Measurements from ENCODE around the gene CPNE5. TPM values are rescaled to one million over a fixed set of nuclear protein-coding genes. Genes with fewer than 3 reads are reported as not detected.

The CPNE5 gene
- polyA plus RNA-seq, 4 donors, result 2.0 to 10.8 (median 4.1) TPM

DNA sequence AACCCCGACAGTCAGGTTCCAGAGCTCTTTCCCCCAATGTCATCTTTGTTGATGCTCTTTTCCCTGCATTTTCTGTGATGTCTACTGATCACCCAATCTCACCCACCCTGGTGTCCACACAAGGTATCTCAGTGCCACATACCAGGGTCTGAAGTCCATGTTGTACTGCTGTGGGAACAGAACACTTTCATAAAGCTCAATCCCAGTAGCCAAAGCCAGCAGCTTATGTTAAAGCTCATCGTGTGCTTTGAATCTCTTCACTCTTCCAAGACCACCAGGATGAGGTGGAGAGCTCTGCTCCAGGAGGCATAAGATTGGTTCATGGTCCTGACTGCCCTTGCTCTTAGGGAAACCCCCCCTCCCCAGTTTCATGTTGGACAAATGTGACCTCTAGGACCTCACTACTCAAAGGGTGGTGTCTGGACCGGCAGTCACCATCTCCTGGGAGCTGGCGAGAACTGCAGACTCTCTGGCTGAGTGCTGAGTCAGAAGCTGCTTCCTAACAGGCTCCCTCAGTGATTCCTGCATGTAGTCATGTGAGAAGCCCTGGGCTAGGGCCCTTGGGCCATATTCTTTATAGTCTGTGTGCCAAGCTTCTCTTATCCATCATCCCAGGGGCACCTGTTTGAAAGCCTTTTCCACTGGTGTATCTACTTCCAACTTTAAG lies 13.4 kb upstream of the CPNE5 start:
- DNase-seq (no peak), FAIRE-seq (no peak)
- peaks cover 0 to 3% of the 10 kb centered on the region in 2 donors for H3K9me3 ChIP-seq (ENCODE audit: control insufficient read depth in 2 of 2, insufficient read depth in 1 of 2, low read depth in 1 of 2, low read length in 1 of 2)
- no peaks in the 10 kb centered on the region for H3K27me3 ChIP-seq (ENCODE audit: control insufficient read depth in 3 of 3, insufficient read depth in 3 of 3, low read length in 3 of 3)
- H3K27ac ChIP-seq (ENCODE audit: low read depth in 1 of 3, low read length in 2 of 3), result peak overlapping the region in 1 of 3 donors; percentile 18
- peaks cover 0 to 24% (median 0%) of the 10 kb centered on the region in 3 donors for H3K4me1 ChIP-seq (ENCODE audit: control insufficient read depth in 3 of 3, insufficient read depth in 2 of 3, low read depth in 1 of 3, low read length in 2 of 3)
- no peak overlapping the region for H3K4me3 ChIP-seq (ENCODE audit: low read depth in 1 of 3, low read length in 3 of 3)
- peaks cover 0 to 23% (median 3%) of the 10 kb centered on the region in 3 donors for H3K36me3 ChIP-seq (ENCODE audit: control insufficient read depth in 3 of 3, insufficient read depth in 2 of 3, low read depth in 1 of 3, low read length in 3 of 3)
- WGBS, 3 donors, result 44 to 70% (median 62%) methylated on average over 4 of the region's 4 CpGs

DNA sequence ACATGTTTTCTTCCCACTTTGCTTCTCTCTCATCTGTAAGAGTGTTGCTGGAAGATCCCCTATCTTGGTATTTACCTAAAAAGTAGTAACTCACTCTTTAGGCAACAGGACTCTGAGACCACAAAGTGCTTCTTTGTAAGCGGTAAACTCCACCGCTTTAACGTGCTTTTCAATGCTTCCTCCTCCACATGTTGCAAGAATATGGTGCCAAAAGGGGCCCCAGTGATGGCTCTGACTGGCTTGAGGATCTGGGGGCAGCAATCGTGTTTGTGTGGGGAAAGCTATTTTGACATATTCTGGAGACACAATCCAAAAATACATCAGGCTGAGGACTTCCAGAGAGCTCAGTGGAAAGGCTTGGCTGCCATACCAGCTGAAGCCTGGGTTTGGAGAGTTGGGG lies 12.4 kb upstream of the CPNE5 start:
- Histone ChIP-seq H3K27ac (ENCODE audit: low read depth in 1 of 3, low read length in 2 of 3) (no peak overlapping the region), H3K9me3 (ENCODE audit: control insufficient read depth in 2 of 2, insufficient read depth in 1 of 2, low read depth in 1 of 2, low read length in 1 of 2) (peaks cover 0 to 3% of the 10 kb centered on the region in 2 donors), H3K4me1 (ENCODE audit: control insufficient read depth in 3 of 3, insufficient read depth in 2 of 3, low read depth in 1 of 3, low read length in 2 of 3) (peaks cover 0 to 24% (median 0%) of the 10 kb centered on the region in 3 donors), H3K27me3 (ENCODE audit: control insufficient read depth in 3 of 3, insufficient read depth in 3 of 3, low read length in 3 of 3) (no peaks in the 10 kb centered on the region), H3K36me3 (ENCODE audit: control insufficient read depth in 3 of 3, insufficient read depth in 2 of 3, low read depth in 1 of 3, low read length in 3 of 3) (peaks cover 0 to 17% (median 3%) of the 10 kb centered on the region in 3 donors), H3K4me3 (ENCODE audit: low read depth in 1 of 3, low read length in 3 of 3) (no peak overlapping the region)
- 68 to 78% (median 69%) methylated on average over 4 of the region's 4 CpGs for WGBS, 3 donors
- no peak for DNase-seq
- no peak for FAIRE-seq

DNA sequence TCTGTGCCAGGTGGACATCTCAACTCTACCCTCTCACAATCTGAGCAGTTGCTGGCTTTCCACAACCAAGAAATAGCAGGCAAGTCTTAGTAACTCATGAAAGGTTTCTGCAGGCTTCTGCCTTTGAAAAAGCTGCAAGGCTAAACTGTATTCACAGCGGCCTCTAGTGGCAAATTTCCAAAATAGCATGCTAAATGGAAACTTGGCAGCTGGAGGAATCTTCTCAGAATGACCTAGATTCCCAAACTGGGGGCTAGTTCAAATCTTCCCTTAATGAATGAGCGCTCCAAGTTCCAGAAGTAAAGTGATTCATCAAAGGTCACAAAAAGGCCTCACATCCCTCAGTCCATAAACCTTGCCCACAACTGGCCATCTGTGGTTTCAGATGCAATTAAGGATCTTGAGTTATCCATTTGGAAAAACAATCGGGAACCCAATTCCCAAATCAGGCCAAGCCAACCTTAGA lies 11.9 kb upstream of the CPNE5 start:
- no peaks in the 10 kb centered on the region for H3K27me3 ChIP-seq (ENCODE audit: control insufficient read depth in 3 of 3, insufficient read depth in 3 of 3, low read length in 3 of 3)
- peaks cover 0 to 3% of the 10 kb centered on the region in 2 donors for H3K9me3 ChIP-seq (ENCODE audit: control insufficient read depth in 2 of 2, insufficient read depth in 1 of 2, low read depth in 1 of 2, low read length in 1 of 2)
- H3K27ac ChIP-seq (ENCODE audit: low read depth in 1 of 3, low read length in 2 of 3), result no peak overlapping the region
- WGBS, 3 donors, result 33 to 44% (median 39%) methylated on average over 3 of the region's 3 CpGs
- peak; percentile 74 to 77 for DNase-seq
- H3K4me1 ChIP-seq (ENCODE audit: control insufficient read depth in 3 of 3, insufficient read depth in 2 of 3, low read depth in 1 of 3, low read length in 2 of 3), result peaks cover 0 to 24% (median 0%) of the 10 kb centered on the region in 3 donors
- peaks cover 0 to 14% (median 3%) of the 10 kb centered on the region in 3 donors for H3K36me3 ChIP-seq (ENCODE audit: control insufficient read depth in 3 of 3, insufficient read depth in 2 of 3, low read depth in 1 of 3, low read length in 3 of 3)
- FAIRE-seq, result no peak
- H3K4me3 ChIP-seq (ENCODE audit: low read depth in 1 of 3, low read length in 3 of 3), result no peak overlapping the region

DNA sequence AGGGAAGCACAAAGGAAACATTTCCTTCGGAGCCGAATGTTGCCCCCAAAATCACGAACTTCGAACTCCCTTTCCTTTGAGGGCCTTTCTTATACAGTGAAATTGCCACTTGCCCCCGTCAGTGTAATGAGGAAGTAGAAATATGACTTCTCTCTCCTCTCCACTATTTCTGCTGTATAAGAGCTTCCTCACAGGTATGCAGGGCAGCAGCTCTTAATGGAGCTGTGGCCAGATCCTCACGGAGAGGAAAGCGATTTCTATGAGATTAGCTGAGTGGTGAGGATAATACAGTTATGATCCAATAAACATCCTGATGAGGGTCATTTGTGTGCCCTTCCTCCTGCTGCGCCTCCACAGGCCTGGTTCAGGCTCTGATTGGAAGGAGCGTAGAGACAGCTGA lies 10.8 kb upstream of the CPNE5 start:
- H3K9me3 ChIP-seq (ENCODE audit: control insufficient read depth in 2 of 2, insufficient read depth in 1 of 2, low read depth in 1 of 2, low read length in 1 of 2), result peaks cover 0 to 3% of the 10 kb centered on the region in 2 donors
- H3K4me3 ChIP-seq (ENCODE audit: low read depth in 1 of 3, low read length in 3 of 3), result no peak overlapping the region
- 82 to 89% (median 85%) methylated on average over 9 of the region's 9 CpGs for WGBS, 3 donors
- DNase-seq, result no peak
- FAIRE-seq, result no peak
- no peak overlapping the region for H3K27ac ChIP-seq (ENCODE audit: low read depth in 1 of 3, low read length in 2 of 3)
- H3K27me3 ChIP-seq (ENCODE audit: control insufficient read depth in 3 of 3, insufficient read depth in 3 of 3, low read length in 3 of 3), result peaks cover 0 to 6% (median 0%) of the 10 kb centered on the region in 3 donors
- H3K4me1 ChIP-seq (ENCODE audit: control insufficient read depth in 3 of 3, insufficient read depth in 2 of 3, low read depth in 1 of 3, low read length in 2 of 3), result peaks cover 0 to 24% (median 0%) of the 10 kb centered on the region in 3 donors
- peaks cover 0 to 7% (median under 1%) of the 10 kb centered on the region in 3 donors for H3K36me3 ChIP-seq (ENCODE audit: control insufficient read depth in 3 of 3, insufficient read depth in 2 of 3, low read depth in 1 of 3, low read length in 3 of 3)

DNA sequence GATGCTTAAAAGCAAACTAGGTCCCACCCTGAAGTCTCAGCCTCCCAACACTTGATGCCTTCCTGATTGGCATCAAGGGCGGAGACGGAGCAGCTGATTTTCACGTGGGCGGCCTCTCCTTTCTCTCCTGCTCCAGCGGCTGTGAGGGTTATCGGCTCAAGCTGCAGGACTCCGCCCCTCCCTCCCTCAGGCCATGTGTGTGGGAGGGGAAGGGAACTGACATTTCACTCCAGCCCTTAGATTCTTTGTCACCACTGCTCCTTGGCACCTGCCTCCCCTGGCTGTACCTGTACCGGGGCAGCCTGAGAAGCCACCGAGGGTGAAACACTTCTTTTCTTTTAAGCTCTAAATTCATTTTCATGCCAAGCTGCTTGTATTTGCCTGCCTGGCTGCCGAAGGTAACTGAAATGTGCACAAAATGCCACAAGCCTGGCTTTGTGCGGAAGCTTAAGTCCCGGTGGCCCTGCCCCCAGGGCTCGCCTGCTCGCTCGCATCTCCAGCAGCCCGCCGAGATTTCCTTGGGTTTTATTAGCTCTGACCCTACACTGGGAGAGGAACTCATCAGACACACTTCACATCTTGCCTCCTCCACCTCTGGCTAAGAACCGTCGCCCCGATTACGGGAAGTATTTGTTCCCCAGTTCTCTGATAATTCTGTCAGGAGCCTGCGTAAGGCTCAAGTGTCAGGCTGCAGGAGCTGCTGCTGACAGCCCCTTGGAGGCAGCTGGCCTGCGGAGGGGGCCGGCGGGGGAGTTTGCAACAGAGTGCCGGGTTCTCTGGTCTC lies 9.6 kb upstream of the CPNE5 start:
- Histone ChIP-seq H3K9me3 (ENCODE audit: control insufficient read depth in 2 of 2, insufficient read depth in 1 of 2, low read depth in 1 of 2, low read length in 1 of 2) (peaks cover 0 to 3% of the 10 kb centered on the region in 2 donors), H3K36me3 (ENCODE audit: control insufficient read depth in 3 of 3, insufficient read depth in 2 of 3, low read depth in 1 of 3, low read length in 3 of 3) (peaks cover 0 to 7% (median 0%) of the 10 kb centered on the region in 3 donors), H3K4me3 (ENCODE audit: low read depth in 1 of 3, low read length in 3 of 3) (peak overlapping the region in 2 of 3 donors; percentile 6 to 16), H3K27me3 (ENCODE audit: control insufficient read depth in 3 of 3, insufficient read depth in 3 of 3, low read length in 3 of 3) (peaks cover 0 to 6% (median 0%) of the 10 kb centered on the region in 3 donors), H3K27ac (ENCODE audit: low read depth in 1 of 3, low read length in 2 of 3) (peak overlapping the region in 2 of 3 donors; percentile 8 to 46), H3K4me1 (ENCODE audit: control insufficient read depth in 3 of 3, insufficient read depth in 2 of 3, low read depth in 1 of 3, low read length in 2 of 3) (peaks cover 0 to 24% (median 0%) of the 10 kb centered on the region in 3 donors)
- DNase-seq (peak; percentile 88 to 92), FAIRE-seq (no peak)
- 8 to 34% (median 32%) methylated on average over 26 of the region's 26 CpGs for WGBS, 3 donors

DNA sequence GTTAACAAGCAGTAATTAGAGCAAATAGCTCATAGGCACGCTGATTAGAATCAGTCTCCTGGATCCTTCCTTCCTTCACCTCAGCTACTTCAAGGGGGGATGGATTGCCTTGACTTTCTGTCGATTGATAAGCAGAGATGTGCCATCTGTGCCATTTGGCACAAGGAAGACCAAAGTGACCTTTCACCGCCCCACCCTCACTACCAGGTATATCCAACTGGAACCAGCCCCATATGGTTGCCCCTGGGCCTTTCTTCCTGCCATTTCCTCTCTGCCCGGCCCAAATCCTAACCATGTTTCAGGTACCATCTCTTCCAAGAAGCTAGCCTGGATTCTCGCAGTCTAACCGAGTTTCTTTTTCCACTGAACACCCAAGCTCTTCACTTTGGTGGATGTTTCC lies 8.7 kb upstream of the CPNE5 start:
- WGBS, 3 donors, result 46 to 81% (median 64%) methylated on average over 6 of the region's 6 CpGs

DNA sequence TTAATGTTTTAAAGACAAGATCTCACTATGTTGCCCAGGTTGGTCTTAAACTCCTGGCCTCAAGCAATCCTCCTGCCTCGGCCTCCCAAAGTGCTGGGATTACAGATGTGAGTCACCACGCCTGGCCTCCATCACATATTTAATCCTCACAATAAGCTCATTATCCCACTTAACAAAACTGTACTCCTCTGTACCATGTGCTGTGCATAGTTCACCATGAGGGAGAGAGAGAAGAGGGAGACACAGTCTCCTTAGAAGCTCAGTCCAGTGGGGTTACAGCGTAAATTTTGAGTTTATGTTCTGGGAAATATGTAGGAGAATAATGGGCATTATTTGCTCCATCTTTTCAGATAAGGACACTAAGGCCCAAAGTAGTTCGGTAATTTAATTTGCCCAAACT lies 7.9 kb upstream of the CPNE5 start:
- Histone ChIP-seq H3K4me3 (ENCODE audit: low read depth in 1 of 3, low read length in 3 of 3) (no peak overlapping the region), H3K9me3 (ENCODE audit: control insufficient read depth in 2 of 2, insufficient read depth in 1 of 2, low read depth in 1 of 2, low read length in 1 of 2) (peaks cover 0 to 3% of the 10 kb centered on the region in 2 donors), H3K27ac (ENCODE audit: low read depth in 1 of 3, low read length in 2 of 3) (no peak overlapping the region), H3K4me1 (ENCODE audit: control insufficient read depth in 3 of 3, insufficient read depth in 2 of 3, low read depth in 1 of 3, low read length in 2 of 3) (peaks cover 0 to 25% (median 0%) of the 10 kb centered on the region in 3 donors), H3K36me3 (ENCODE audit: control insufficient read depth in 3 of 3, insufficient read depth in 2 of 3, low read depth in 1 of 3, low read length in 3 of 3) (no peaks in the 10 kb centered on the region), H3K27me3 (ENCODE audit: control insufficient read depth in 3 of 3, insufficient read depth in 3 of 3, low read length in 3 of 3) (peaks cover 0 to 6% (median 0%) of the 10 kb centered on the region in 3 donors)
- DNase-seq (no peak), FAIRE-seq (no peak)
- 94 to 97% (median 96%) methylated on average over 4 of the region's 4 CpGs for WGBS, 3 donors

More for the DNA sequence above, 8.7 kb upstream of the CPNE5 start:
- Histone ChIP-seq H3K4me1 (ENCODE audit: control insufficient read depth in 3 of 3, insufficient read depth in 2 of 3, low read depth in 1 of 3, low read length in 2 of 3) (peaks cover 0 to 30% (median 0%) of the 10 kb centered on the region in 3 donors), H3K27me3 (ENCODE audit: control insufficient read depth in 3 of 3, insufficient read depth in 3 of 3, low read length in 3 of 3) (peaks cover 0 to 6% (median 0%) of the 10 kb centered on the region in 3 donors), H3K36me3 (ENCODE audit: control insufficient read depth in 3 of 3, insufficient read depth in 2 of 3, low read depth in 1 of 3, low read length in 3 of 3) (peaks cover 0 to 4% (median 0%) of the 10 kb centered on the region in 3 donors), H3K9me3 (ENCODE audit: control insufficient read depth in 2 of 2, insufficient read depth in 1 of 2, low read depth in 1 of 2, low read length in 1 of 2) (peaks cover 0 to 3% of the 10 kb centered on the region in 2 donors), H3K27ac (ENCODE audit: low read depth in 1 of 3, low read length in 2 of 3) (peak overlapping the region in 2 of 3 donors; percentile 28 to 38), H3K4me3 (ENCODE audit: low read depth in 1 of 3, low read length in 3 of 3) (no peak overlapping the region)
- FAIRE-seq (no peak), DNase-seq (peak in 1 of 2 donors; percentile 51)

DNA sequence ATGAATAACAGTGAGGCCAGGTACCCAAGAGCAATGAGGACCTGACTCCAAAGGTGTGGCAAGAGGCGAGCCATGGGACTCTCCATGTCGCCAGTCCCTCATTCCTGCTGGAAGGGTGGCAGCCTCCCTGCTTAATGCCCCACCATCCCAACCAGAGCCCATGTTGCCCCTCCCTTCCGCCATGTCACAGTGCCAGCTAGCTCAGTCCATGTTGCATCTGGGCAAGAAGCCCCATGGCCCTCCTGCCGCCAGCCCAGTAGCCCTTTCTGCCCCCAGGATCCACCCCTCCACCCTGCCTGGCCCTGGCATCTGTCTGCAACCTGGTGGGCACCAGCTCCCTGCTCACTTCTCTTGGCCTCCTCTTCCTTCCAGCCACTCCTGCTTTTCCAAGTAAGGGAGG lies 6.0 kb upstream of the CPNE5 start:
- no peaks in the 10 kb centered on the region for H3K9me3 ChIP-seq (ENCODE audit: control insufficient read depth in 2 of 2, insufficient read depth in 1 of 2, low read depth in 1 of 2, low read length in 1 of 2)
- H3K4me1 ChIP-seq (ENCODE audit: control insufficient read depth in 3 of 3, insufficient read depth in 2 of 3, low read depth in 1 of 3, low read length in 2 of 3), result peaks cover 0 to 35% (median 1%) of the 10 kb centered on the region in 3 donors
- FAIRE-seq (no peak), DNase-seq (no peak)
- H3K27ac ChIP-seq (ENCODE audit: low read depth in 1 of 3, low read length in 2 of 3), result no peak overlapping the region
- no peaks in the 10 kb centered on the region for H3K36me3 ChIP-seq (ENCODE audit: control insufficient read depth in 3 of 3, insufficient read depth in 2 of 3, low read depth in 1 of 3, low read length in 3 of 3)
- no peak overlapping the region for H3K4me3 ChIP-seq (ENCODE audit: low read depth in 1 of 3, low read length in 3 of 3)
- H3K27me3 ChIP-seq (ENCODE audit: control insufficient read depth in 3 of 3, insufficient read depth in 3 of 3, low read length in 3 of 3), result peaks cover 0 to 19% (median 0%) of the 10 kb centered on the region in 3 donors
- WGBS, 3 donors, result 74 to 95% (median 94%) methylated on average over 4 of the region's 4 CpGs

Measured in small intestine (tissue), 7 donors.